ENCODE measurements around the gene UNKL.

DNA sequence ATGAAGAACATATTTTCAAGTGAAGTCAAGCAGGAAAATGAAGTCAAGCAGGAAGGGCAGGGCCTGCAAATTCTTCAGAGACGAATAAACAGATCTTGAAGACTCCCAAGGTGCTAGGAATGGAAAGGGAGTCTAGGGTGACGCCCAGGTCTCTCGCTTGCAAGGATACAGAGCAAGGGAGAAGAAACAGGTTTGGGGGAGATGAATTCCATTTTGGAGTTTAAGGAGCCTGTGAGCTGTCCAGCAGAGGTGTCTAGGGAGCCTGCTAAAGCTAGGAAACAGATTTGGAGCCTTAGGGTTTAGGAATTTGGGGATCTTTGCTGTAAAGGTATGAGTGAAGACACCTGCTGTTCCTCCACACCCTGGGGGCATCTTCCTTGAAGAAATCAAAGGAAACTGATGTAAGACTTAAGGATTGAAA lies 2.0 kb upstream of the UNKL start:
- no peak for TF ChIP-seq POLR2A (IDR thresholded peaks at IDR 0.05; ENCODE audit: low read length)
- TF ChIP-seq GATA1 (IDR thresholded peaks at IDR 0.05; ENCODE audit: low read depth, low read length), result no peak
